Peyer's patch (tissue), 4 donors: ENCODE measurements around the gene LMOD1. TPM values are rescaled to one million over a fixed set of nuclear protein-coding genes. Genes with fewer than 3 reads are reported as not detected.

Experiments
- DNase-seq, 3 donors: peaks; one replicate each; pipeline ENCODE4 v3.0.0-alpha.2; 2017 to 2019
- H3K27ac ChIP-seq, 4 donors: fragments of 200-600 bp; sonication (generic); one replicate each; pipeline ENCODE4 v1.5.1; 2016 to 2019
- H3K27me3 ChIP-seq, 2 donors: fragments of 200-600 bp; sonication (generic); one replicate each; pipeline ENCODE4 v1.5.1; 2019
- H3K36me3 ChIP-seq, 3 donors: fragments of 200-600 bp; sonication (generic); one replicate each; pipeline ENCODE4 v1.5.1; 2016 to 2019
- H3K4me1 ChIP-seq, 4 donors: fragments of 200-600 bp; sonication (generic); one replicate each; pipeline ENCODE4 v1.5.1; 2016 to 2019
- H3K4me3 ChIP-seq, 4 donors: fragments of 200-600 bp; sonication (generic); 1 replicate in 3 of 4; 2 replicates in 1 of 4; pipeline ENCODE4 v1.5.1; 2016 to 2019; ENCODE audit warnings: mild to moderate bottlenecking in 1 of 4
- H3K9me3 ChIP-seq, 4 donors: fragments of 200-600 bp; sonication (generic); one replicate each; pipeline ENCODE4 v1.5.1; 2016 to 2019; ENCODE audit warnings: mild to moderate bottlenecking in 1 of 4
- POLR2A ChIP-seq, 2 donors: fragments of 450-650 bp; IDR thresholded peaks; one replicate each; pipeline ENCODE4 v1.5.1; 2017; ENCODE audit warnings: antibody characterized with exemption in 2 of 2, mild to moderate bottlenecking in 2 of 2, moderate library complexity in 2 of 2
- small RNA-seq, 2 donors: library from RNA; depleted of rRNA; stranded (forward); fragments of <200 nt; gene quantifications; one replicate each; pipeline ENCODE3, GENCODE V24; 2016
- total RNA-seq, 4 donors: library from RNA; depleted of rRNA; stranded (reverse); fragments of >200 nt; gene quantifications; one replicate each; pipeline ENCODE4 v1.1.0, GENCODE V29; 2016
- TF ChIP-seq, protein P1 (sequence below), 6 experiments: fragments of 450-650 bp in 4 of 6; fragments of 200-600 bp in 2 of 6; sonication (generic) in 1 of 6; IDR thresholded peaks; one replicate each; pipeline ENCODE4 v1.5.1; 2017 to 2019; ENCODE audit warnings: antibody characterized with exemption in 6 of 6, mild to moderate bottlenecking in 3 of 6, moderate library complexity in 1 of 6

LMOD1 gene
- total RNA-seq, 4 donors from 2014 or later = 10.0 to 70.1 (median 32.6) TPM

DNA sequence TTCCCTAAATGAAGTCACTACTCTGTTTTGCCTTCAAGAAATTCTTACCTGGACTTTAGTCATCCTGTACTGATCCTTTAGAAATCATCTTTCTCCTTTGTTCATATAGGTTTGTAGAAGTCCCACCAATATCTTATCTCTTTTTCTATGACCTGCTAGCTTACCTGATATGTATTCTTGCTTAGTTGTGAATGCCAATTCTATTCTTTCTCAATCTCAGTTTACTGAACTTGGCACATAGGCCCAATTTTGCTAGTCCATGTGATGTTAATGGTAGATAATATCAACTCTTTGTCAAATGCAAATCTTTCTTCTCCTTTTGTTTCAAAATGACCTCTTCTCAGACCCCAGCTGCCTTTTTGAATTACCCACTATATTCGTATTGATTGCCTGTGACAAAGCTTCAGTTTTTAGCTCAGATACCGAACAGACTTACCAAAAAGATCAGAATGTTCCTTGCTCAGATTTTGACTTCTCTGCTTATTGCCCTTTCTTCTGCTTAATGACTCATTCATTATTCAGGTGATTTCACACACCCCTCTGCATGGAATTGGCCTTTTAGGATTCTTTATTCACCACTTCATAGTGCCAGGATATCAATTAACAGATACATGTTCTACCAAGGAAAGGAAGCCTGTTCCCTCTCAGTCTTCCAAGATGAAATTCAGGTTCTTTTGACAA lies 96.8 kb downstream of the LMOD1 start:
- TF ChIP-seq POLR2A (IDR thresholded peaks at IDR 0.05) = no peak
- TF ChIP-seq, protein P1, sequence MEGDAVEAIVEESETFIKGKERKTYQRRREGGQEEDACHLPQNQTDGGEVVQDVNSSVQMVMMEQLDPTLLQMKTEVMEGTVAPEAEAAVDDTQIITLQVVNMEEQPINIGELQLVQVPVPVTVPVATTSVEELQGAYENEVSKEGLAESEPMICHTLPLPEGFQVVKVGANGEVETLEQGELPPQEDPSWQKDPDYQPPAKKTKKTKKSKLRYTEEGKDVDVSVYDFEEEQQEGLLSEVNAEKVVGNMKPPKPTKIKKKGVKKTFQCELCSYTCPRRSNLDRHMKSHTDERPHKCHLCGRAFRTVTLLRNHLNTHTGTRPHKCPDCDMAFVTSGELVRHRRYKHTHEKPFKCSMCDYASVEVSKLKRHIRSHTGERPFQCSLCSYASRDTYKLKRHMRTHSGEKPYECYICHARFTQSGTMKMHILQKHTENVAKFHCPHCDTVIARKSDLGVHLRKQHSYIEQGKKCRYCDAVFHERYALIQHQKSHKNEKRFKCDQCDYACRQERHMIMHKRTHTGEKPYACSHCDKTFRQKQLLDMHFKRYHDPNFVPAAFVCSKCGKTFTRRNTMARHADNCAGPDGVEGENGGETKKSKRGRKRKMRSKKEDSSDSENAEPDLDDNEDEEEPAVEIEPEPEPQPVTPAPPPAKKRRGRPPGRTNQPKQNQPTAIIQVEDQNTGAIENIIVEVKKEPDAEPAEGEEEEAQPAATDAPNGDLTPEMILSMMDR (IDR thresholded peaks at IDR 0.05) = no peak
- peak overlapping the region in 2 of 4 donors; percentile 30 to 42 for H3K27ac ChIP-seq

DNA sequence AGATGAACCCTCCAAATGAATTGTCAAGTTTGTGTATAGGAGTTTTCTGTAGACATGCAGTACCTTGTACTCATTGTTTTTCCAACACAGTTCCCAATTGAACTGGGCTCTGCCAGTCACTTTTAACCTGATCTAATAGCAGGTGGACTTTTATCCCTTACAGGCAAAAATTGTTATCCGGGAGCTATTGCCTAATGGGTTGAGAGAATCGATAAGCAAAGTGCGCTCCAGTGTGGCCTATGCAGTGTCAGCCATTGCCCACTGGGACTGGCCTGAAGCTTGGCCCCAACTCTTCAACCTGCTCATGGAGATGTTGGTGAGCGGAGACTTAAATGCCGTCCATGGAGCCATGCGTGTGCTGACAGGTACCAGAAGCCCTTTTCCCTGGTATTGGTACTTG lies 98.1 kb downstream of the LMOD1 start:
- H3K4me1 ChIP-seq = no peaks in the 10 kb centered on the region
- H3K9me3 ChIP-seq = no peaks in the 10 kb centered on the region
- DNase-seq = no peak

More for the DNA sequence above, 96.8 kb downstream of the LMOD1 start:
- H3K27me3 ChIP-seq = no peaks in the 10 kb centered on the region
- peaks cover 0 to 61% (median 0%) of the 10 kb centered on the region in 3 donors for H3K36me3 ChIP-seq
- no peaks in the 10 kb centered on the region for H3K4me1 ChIP-seq
- no peaks in the 10 kb centered on the region for H3K9me3 ChIP-seq
- H3K4me3 ChIP-seq = no peak overlapping the region
- DNase-seq = no peak

DNA sequence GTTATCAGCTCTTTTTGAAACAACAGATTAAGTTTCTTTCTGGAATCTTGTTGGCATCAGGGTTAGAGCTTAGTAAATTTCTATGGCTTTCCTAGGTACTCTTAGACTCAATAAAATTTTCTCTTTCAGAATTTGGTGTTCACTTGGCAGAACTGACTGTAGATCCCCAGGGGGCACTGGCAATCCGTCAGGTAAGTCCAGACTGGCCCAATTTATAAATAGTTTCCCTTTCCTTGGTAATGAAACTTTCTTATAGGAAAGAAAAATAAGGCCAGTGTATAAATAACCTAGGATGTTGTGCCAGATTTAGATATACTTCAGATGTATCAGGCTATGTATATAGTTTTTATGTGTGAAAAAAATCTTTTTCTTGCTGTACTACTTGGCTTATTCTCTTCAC lies 99.2 kb downstream of the LMOD1 start:
- no peak for TF ChIP-seq POLR2A (IDR thresholded peaks at IDR 0.05)
- TF ChIP-seq, protein P1 (IDR thresholded peaks at IDR 0.05) = no peak
- H3K27me3 ChIP-seq = no peaks in the 10 kb centered on the region
- no peaks in the 10 kb centered on the region for H3K9me3 ChIP-seq
- H3K27ac ChIP-seq = no peak overlapping the region
- H3K4me3 ChIP-seq = no peak overlapping the region
- H3K4me1 ChIP-seq = no peaks in the 10 kb centered on the region
- no peak for DNase-seq
- H3K36me3 ChIP-seq = peaks cover 0 to 37% (median 0%) of the 10 kb centered on the region in 3 donors

More for the DNA sequence above, 98.1 kb downstream of the LMOD1 start:
- H3K27ac ChIP-seq = no peak overlapping the region
- no peak overlapping the region for H3K4me3 ChIP-seq
- TF ChIP-seq POLR2A (IDR thresholded peaks at IDR 0.05) = no peak
- TF ChIP-seq, protein P1 (IDR thresholded peaks at IDR 0.05) = no peak
- H3K36me3 ChIP-seq = peaks cover 0 to 48% (median 0%) of the 10 kb centered on the region in 3 donors
- no peaks in the 10 kb centered on the region for H3K27me3 ChIP-seq

Small RNAs within 50 kb of the gene (small RNA-seq; reads per million reads assigned to genes)
- gene MIR6739 = 0 reads per million in 2 donors
- gene RF00156 = 0 reads per million in 2 donors

Other genes with a start within 250 kb of the LMOD1 start
- gene IPO9, start 117.4 kb downstream of the LMOD1 start, total RNA-seq = 10 to 100 TPM in 3 of 4 donors, 1 to 10 TPM in 1; 9.6 to 23.1 (median 13.4) TPM
- 10 to 100 TPM in 1 of 4 donors, 1 to 10 TPM in 3; 2.9 to 10.7 (median 4.8) TPM for gene SHISA4, start 57.6 kb downstream of the LMOD1 start, total RNA-seq
- 10 to 100 TPM; 20.6 to 31.0 (median 21.6) TPM for gene TIMM17A, start 9.0 kb upstream of the LMOD1 start, total RNA-seq
- gene RNPEP, start 36.1 kb upstream of the LMOD1 start, total RNA-seq = 100 to 1,000 TPM; 165 to 257 (median 204) TPM
- gene ELF3, start 64.0 kb upstream of the LMOD1 start, total RNA-seq = 100 to 1,000 TPM; 497 to 741 (median 654) TPM
- under 1 TPM in 3 of 4 donors, not detected in 1; 0.18 to 0.95 (median 0.27) TPM for gene GPR37L1, start 176.4 kb upstream of the LMOD1 start, total RNA-seq
- 10 to 100 TPM; 25.7 to 37.1 (median 36.0) TPM for gene ARL8A, start 198.2 kb upstream of the LMOD1 start, total RNA-seq
- gene PTPN7, start 214.1 kb upstream of the LMOD1 start, total RNA-seq = 10 to 100 TPM in 2 of 4 donors, 1 to 10 TPM in 2; 4.7 to 48.7 (median 7.6) TPM
- gene LGR6, start 247.3 kb upstream of the LMOD1 start, total RNA-seq = 1 to 10 TPM in 3 of 4 donors, under 1 TPM in 1; 0.53 to 3.3 (median 2.3) TPM